Jurkat, Clone E6-1 (cell line): ENCODE data around the gene VWA5B1.

Source experiments
- DNase-seq: peaks from one replicate; pipeline ENCODE4 v3.0.0-alpha.2; 2011; ENCODE audit warnings: low read depth, low spot score
- H3K4me3 ChIP-seq: 2 replicates; pipeline ENCODE4 v1.5.1; 2011; ENCODE audit warnings: mild to moderate bottlenecking, low read length, control low read depth, moderate library complexity

The VWA5B1 gene

GRCh38 chr1:20402585-20403422 lies 112.1 kb downstream of the VWA5B1 start:
- no peak for DNase-seq
- no peak overlapping the region for H3K4me3 ChIP-seq

- DNase-seq: no peak
Observed at GRCh38 chr1:20403423-20404145, 112.9 kb downstream of the VWA5B1 start.

GRCh38 chr1:20404466-20404865 lies 113.8 kb downstream of the VWA5B1 start:
- DNase-seq: no peak
- H3K4me3 ChIP-seq: no peak overlapping the region

More at GRCh38 chr1:20403423-20404145, 112.9 kb downstream of the VWA5B1 start:
- H3K4me3 ChIP-seq: no peak overlapping the region
